ENCODE results near the gene HLA-G.
"Not testable (repeated sequence)": the region's sequence is repeated elsewhere in the genome, so short reads cannot be mapped to it uniquely, and the experiment has no call there.

HLA-G gene

DNA sequence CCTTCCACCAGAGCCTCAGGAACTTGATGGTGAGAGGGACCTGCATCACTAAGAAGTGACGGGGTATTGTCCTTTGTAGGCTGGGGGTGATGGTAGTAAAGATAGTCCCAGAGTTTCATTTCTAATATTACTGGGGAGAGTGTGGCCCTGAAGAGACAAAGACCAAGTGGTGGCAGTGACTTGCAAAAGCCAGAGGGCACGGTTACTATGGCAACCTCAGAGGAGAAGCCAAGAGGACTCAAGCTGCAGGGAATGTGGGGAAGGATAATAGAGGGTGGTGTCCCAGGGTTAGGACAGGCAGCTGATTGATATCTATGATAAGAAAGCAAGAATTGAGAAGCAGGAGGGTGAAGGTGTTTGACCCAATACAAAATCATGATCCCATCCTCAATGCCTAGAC is 42.5 kb downstream of the HLA-G start:
- peaks cover 22% of the 10 kb centered on the region for H3K27me3 Mint-ChIP-seq
- no peak overlapping the region for H3K27ac Mint-ChIP-seq
- H3K36me3 Mint-ChIP-seq (ENCODE audit: low read depth) = peaks cover 2% of the 10 kb centered on the region
- ATAC-seq (no peak), DNase-seq (no peak)
- no peak overlapping the region for H3K4me3 Mint-ChIP-seq
- H3K9me3 Mint-ChIP-seq = no peaks in the 10 kb centered on the region
- peaks cover 5% of the 10 kb centered on the region for H3K4me1 Mint-ChIP-seq

DNA sequence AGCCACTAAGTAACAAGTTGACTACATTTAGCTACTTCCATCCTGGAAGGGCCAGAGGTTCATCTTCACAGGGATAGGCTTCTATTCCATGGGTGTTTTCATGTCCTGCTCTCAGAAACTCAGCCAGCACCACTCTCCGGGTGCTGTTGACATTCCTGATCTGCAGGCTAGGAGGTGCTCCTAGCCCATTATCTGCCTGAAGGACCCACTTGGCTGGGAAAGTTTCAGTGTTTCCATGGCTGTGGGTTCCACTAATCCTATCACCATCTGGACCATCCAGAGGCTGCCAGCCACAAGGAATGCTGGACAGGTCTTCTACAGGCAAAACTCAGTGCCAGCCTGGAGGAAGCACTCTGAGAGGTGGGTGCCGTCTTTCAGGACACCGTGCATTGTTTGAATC is 45.2 kb downstream of the HLA-G start:
- no peak overlapping the region for H3K4me3 Mint-ChIP-seq
- no peak for DNase-seq
- peaks cover 2% of the 10 kb centered on the region for H3K36me3 Mint-ChIP-seq (ENCODE audit: low read depth)
- ATAC-seq = no peak
- H3K4me1 Mint-ChIP-seq = no peaks in the 10 kb centered on the region
- peaks cover 7% of the 10 kb centered on the region for H3K27me3 Mint-ChIP-seq
- no peaks in the 10 kb centered on the region for H3K9me3 Mint-ChIP-seq
- no peak overlapping the region for H3K27ac Mint-ChIP-seq

DNA sequence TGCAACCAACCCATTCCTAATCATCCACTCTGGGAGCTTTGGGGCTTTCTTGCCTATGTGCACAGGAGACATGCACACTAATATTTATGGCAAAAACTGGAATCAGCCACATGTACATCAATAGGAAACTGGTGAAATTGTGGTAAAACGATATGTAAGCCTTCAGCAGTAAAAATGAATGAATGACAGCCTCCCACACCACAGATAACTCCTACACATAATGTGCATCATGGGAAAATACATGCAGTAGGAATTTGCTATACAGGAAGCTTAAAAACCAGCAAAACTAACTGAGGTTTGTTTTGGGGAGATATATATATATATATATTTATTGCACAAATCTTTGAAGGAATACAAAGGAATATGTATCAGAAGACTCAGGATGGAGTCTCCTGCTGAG is 47.6 kb downstream of the HLA-G start:
- Mint-ChIP-seq H3K4me1 (no peaks in the 10 kb centered on the region), H3K36me3 (ENCODE audit: low read depth) (peaks cover 2% of the 10 kb centered on the region), H3K27ac (no peak overlapping the region), H3K4me3 (no peak overlapping the region), H3K27me3 (no peaks in the 10 kb centered on the region), H3K9me3 (no peaks in the 10 kb centered on the region)
- no peak for ATAC-seq
- DNase-seq = no peak

DNA sequence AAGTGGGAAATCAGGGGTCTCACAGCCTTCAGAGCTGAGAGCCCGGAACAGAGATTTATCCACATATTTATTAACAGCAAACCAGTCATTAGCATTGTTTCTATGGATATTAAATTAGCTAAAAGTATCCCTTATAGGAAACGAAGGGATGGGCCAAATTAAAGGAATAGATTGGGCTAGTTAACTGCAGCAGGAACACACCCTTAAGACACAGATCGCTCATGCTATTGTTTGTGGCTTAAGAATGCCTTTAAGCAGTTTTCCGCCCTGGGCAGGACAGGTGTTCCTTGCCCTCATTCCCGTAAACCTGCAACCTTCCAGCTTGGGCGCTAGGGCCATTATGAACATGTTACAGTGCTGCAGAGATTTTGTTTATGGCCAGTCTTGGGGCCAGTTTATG is 48.1 kb downstream of the HLA-G start:
- not testable (repeated sequence) for H3K36me3 Mint-ChIP-seq (ENCODE audit: low read depth); H3K4me1 Mint-ChIP-seq; H3K9me3 Mint-ChIP-seq; H3K27me3 Mint-ChIP-seq; ATAC-seq; DNase-seq; H3K27ac Mint-ChIP-seq; H3K4me3 Mint-ChIP-seq

Data from activated naive CD8-positive, alpha-beta T cell treated with anti-CD3 and anti-CD28 coated beads, Interleukin-2, amount 50 U/mL, for 24 hours (primary cell).